ENCODE results near the gene VCP.
A peak's percentile ranks its signal among the peaks of the same experiment; 100 is the strongest.

The VCP gene

GRCh38 chr9:35035851-35036701, 36.3 kb downstream of the VCP start:
- peak; percentile 66 to 88 for DNase-seq (ENCODE audit: low read depth in 2 of 2)
- TF ChIP-seq, protein P1, sequence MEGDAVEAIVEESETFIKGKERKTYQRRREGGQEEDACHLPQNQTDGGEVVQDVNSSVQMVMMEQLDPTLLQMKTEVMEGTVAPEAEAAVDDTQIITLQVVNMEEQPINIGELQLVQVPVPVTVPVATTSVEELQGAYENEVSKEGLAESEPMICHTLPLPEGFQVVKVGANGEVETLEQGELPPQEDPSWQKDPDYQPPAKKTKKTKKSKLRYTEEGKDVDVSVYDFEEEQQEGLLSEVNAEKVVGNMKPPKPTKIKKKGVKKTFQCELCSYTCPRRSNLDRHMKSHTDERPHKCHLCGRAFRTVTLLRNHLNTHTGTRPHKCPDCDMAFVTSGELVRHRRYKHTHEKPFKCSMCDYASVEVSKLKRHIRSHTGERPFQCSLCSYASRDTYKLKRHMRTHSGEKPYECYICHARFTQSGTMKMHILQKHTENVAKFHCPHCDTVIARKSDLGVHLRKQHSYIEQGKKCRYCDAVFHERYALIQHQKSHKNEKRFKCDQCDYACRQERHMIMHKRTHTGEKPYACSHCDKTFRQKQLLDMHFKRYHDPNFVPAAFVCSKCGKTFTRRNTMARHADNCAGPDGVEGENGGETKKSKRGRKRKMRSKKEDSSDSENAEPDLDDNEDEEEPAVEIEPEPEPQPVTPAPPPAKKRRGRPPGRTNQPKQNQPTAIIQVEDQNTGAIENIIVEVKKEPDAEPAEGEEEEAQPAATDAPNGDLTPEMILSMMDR (IDR thresholded peaks at IDR 0.05; ENCODE audit: low read depth, low read length): no peak
- peak overlapping the region; percentile 28 to 37 for H3K4me3 ChIP-seq (replicated peaks in 1 of 2; ENCODE audit: low read depth in 2 of 2, low read length in 2 of 2)

DNA sequence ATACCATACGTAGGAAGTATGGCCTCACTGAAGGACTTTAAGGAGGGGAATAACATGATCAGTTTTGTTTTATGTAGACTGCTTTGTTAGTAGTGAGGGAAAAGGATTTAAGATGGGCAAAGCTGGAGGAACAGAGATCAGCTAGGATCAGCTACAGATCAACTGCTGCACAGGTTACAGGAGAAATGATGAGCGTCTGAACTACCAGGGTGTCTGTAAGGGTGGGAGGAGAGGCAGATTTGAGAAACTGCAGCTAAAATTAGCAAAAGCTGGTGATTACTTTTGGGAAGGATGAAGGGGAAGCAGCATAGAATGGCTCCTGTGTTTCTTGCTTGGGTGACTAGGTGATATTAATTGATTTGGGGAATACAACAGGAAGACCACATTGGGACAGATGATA, 39.3 kb downstream of the VCP start:
- no peak for DNase-seq (ENCODE audit: low read depth in 2 of 2)
- TF ChIP-seq, protein P1 (IDR thresholded peaks at IDR 0.05; ENCODE audit: low read depth, low read length): no peak
- H3K4me3 ChIP-seq (replicated peaks in 1 of 2; ENCODE audit: low read depth in 2 of 2, low read length in 2 of 2): no peak overlapping the region

- H3K4me3 ChIP-seq (replicated peaks in 1 of 2; ENCODE audit: low read depth in 2 of 2, low read length in 2 of 2): no peak overlapping the region
- TF ChIP-seq, protein P1 (IDR thresholded peaks at IDR 0.05; ENCODE audit: low read depth, low read length): no peak
- peak in 1 of 2 donors; percentile 27 for DNase-seq (ENCODE audit: low read depth in 2 of 2)
These were observed 42.6 kb downstream of the VCP start for GRCh38 chr9:35029852-35030251.

DNA sequence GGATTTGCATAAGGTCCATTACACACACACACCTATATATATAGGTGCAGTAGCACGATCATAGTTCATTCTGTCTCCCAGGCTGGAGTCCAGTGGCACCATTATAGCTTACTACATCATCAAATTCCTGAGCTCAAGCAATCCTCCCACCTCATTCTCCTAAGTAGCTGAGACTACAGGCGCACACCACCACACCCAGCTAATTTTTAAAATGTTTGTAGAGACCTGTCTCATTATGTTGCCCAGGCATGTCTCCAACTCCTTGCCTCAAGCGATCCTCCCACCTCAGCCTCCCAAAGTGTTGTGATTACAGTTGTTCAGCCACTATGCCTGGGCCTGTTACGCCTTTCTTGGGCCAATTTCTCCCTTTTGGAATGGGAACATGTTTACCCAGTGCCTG, 43.2 kb downstream of the VCP start:
- no peak overlapping the region for H3K4me3 ChIP-seq (replicated peaks in 1 of 2; ENCODE audit: low read depth in 2 of 2, low read length in 2 of 2)
- TF ChIP-seq, protein P1 (IDR thresholded peaks at IDR 0.05; ENCODE audit: low read depth, low read length): no peak
- no peak for DNase-seq (ENCODE audit: low read depth in 2 of 2)

DNA sequence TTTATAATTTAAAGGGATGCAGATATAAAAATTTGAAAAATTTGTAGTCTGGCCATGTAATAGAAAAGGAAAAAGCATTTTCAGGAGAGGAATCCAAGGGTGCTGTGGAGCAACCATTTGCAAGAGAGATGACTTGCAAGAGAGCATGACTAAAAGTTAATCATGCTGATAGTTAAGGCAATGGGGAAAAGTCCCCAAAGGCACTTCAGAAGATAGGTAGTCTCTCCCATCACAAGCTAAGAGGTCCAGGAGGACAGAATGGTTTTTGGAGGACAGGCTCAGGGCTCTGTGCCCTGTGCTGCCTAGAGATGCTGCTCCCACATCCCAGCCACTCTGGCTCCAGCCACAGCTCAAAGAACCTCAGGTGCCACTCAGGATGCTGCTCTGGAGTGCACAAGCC, 44.1 kb downstream of the VCP start:
- TF ChIP-seq, protein P1 (IDR thresholded peaks at IDR 0.05; ENCODE audit: low read depth, low read length): no peak
- no peak overlapping the region for H3K4me3 ChIP-seq (replicated peaks in 1 of 2; ENCODE audit: low read depth in 2 of 2, low read length in 2 of 2)
- DNase-seq (ENCODE audit: low read depth in 2 of 2): peak in 1 of 2 donors; percentile 45

GRCh38 chr9:35027860-35028259, 44.6 kb downstream of the VCP start:
- TF ChIP-seq, protein P1 (IDR thresholded peaks at IDR 0.05; ENCODE audit: low read depth, low read length): no peak
- no peak overlapping the region for H3K4me3 ChIP-seq (replicated peaks in 1 of 2; ENCODE audit: low read depth in 2 of 2, low read length in 2 of 2)
- DNase-seq (ENCODE audit: low read depth in 2 of 2): no peak

All from cardiac fibroblast (primary cell).